ENCODE data around the gene CCDC69.

DNA sequence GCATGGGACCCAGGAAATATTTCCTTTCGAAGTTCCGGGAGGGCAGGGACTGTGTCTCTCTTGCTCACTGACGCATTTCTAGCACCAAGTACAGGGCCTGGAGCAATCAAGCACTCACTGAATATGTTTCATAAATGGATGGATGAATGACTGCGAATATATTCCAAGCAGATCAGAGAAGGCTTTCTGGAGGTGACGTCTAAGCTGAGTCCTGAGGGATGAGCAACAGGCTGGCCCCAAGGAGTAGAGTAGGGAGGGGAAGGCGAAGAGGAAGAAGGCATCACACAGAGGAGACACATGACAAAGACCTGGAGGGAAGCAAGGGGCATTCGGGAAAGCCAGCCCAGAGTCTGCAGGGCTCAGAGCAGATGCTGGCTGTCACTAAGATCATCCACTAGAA, 80.2 kb downstream of the CCDC69 start:
- TF ChIP-seq POLR2AphosphoS5 (IDR thresholded peaks at IDR 0.05) (no peak), CTCF (IDR thresholded peaks at IDR 0.05) (no peak)

Data from esophagus muscularis mucosa (tissue), 3 donors.